Thoracic aorta (tissue), 2 donors: ENCODE data around the gene UCK1. TPM values are rescaled to one million over a fixed set of nuclear protein-coding genes. Genes with fewer than 3 reads are reported as not detected.

ENCODE experiments used
- ATAC-seq: fragments of 150-250 bp; one replicate; pipeline ENCODE4 v1.8.0; 2017; ENCODE audit warnings: low read depth; ENCODE audit not compliant: insufficient number of reproducible peaks, low FRiP score
- DNase-seq: peaks from one replicate; pipeline ENCODE4 v3.0.0-alpha.2; 2020; ENCODE audit warnings: low spot score
- H3K27ac ChIP-seq, 2 donors: fragments of 200-600 bp; sonication (generic); 1 replicate in 1 of 2; 2 replicates in 1 of 2; pipeline ENCODE4 v1.5.1; 2016; ENCODE audit warnings: mild to moderate bottlenecking in 2 of 2, moderate library complexity in 2 of 2
- H3K27me3 ChIP-seq: fragments of 200-600 bp; sonication (generic); replicated peaks from 2 replicates; pipeline ENCODE4 v1.6.0; 2016; ENCODE audit warnings: mild to moderate bottlenecking; ENCODE audit not compliant: insufficient read depth
- H3K36me3 ChIP-seq: fragments of 200-600 bp; sonication (generic); one replicate; pipeline ENCODE4 v1.5.1; 2016
- H3K4me1 ChIP-seq, 2 donors: fragments of 200-600 bp; sonication (generic); 1 replicate in 1 of 2; 2 replicates in 1 of 2; pipeline versions ENCODE4 v1.5.1 to v1.6.0; 2016; ENCODE audit warnings: low read depth in 2 of 2, mild to moderate bottlenecking in 1 of 2; ENCODE audit not compliant: control insufficient read depth in 1 of 2
- H3K4me3 ChIP-seq: fragments of 200-600 bp; sonication (generic); 2 replicates; pipeline ENCODE4 v1.5.1; 2016; ENCODE audit warnings: mild to moderate bottlenecking
- H3K9me3 ChIP-seq: fragments of 200-600 bp; sonication (generic); 2 replicates; pipeline ENCODE4 v1.5.1; 2016
- total RNA-seq, 2 donors: library from RNA; depleted of rRNA; stranded (reverse); fragments of >200 nt; gene quantifications; one replicate each; pipeline versions ENCODE4 v1.1.0 to v1.2.3, GENCODE V29; 2016
- TF ChIP-seq, protein P1 (sequence below): fragments of 200-600 bp; sonication (generic); IDR thresholded peaks from one replicate; pipeline ENCODE4 v1.5.1; 2019; ENCODE audit warnings: antibody characterized with exemption

The UCK1 gene
- total RNA-seq, 2 donors from 2014 or later, result 25.5 to 39.1 TPM

DNA sequence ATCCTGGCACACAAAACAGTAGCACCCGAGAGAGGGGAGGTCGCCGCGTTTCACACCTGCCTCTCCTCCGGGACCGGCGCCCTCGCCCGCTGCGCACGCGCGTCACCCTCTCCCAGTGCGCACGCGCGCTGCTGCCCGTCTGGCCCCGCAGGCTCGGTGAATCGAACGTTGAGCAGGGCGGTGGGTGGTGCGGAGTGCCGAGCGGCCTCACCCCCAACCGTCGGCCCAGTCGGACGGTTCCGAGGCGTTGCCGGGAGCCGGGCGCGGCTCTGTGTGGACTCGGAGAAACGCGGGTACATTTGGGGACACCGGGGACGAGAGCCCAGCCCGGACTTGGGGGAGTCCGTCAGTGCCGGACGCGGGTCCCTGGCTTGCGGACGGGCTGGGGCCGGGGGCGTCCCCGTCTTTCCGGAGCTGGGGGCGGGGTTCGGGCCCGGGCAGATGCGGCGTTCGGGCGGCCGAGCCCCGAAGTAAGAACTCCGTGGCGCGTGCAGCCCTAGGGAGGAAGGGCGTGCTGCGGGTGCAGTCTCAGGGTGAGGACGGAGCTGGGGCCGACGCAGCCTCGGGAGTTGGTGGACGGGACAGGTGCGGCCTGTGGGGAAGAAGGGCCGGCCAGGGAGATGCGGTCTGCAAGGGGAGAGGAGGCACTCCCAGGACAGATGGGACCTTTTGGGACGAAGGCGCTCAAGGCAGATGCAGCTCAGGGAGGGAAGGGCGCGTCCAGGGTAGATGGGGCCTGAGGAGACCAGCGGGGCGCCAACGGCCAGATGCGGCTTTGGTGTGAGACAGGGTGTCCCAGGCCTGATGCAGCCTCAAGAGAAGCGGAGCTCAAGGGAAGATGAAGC, 28.1 kb downstream of the UCK1 start, which contains the start of gene POMT1:
TSS of gene POMT1 (plus strand) at position 138 of the 845 bp plus-strand sequence. CDS start 1,301 bp downstream, outside the sequence.
- no peaks in the 10 kb centered on the region for H3K9me3 ChIP-seq
- peak; percentile 49 for ATAC-seq
- H3K36me3 ChIP-seq, result peaks cover 7% of the 10 kb centered on the region
- H3K4me3 ChIP-seq, result peak within 1 kb of the TSS; percentile 86
- TF ChIP-seq, protein P1, sequence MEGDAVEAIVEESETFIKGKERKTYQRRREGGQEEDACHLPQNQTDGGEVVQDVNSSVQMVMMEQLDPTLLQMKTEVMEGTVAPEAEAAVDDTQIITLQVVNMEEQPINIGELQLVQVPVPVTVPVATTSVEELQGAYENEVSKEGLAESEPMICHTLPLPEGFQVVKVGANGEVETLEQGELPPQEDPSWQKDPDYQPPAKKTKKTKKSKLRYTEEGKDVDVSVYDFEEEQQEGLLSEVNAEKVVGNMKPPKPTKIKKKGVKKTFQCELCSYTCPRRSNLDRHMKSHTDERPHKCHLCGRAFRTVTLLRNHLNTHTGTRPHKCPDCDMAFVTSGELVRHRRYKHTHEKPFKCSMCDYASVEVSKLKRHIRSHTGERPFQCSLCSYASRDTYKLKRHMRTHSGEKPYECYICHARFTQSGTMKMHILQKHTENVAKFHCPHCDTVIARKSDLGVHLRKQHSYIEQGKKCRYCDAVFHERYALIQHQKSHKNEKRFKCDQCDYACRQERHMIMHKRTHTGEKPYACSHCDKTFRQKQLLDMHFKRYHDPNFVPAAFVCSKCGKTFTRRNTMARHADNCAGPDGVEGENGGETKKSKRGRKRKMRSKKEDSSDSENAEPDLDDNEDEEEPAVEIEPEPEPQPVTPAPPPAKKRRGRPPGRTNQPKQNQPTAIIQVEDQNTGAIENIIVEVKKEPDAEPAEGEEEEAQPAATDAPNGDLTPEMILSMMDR, result no peak
- H3K4me1 ChIP-seq, result peaks cover 19 to 20% of the 10 kb centered on the region in 2 donors
- H3K27me3 ChIP-seq, result no peaks in the 10 kb centered on the region
- peak; percentile 32 for DNase-seq
- H3K27ac ChIP-seq, result no peak within 1 kb of the TSS

DNA sequence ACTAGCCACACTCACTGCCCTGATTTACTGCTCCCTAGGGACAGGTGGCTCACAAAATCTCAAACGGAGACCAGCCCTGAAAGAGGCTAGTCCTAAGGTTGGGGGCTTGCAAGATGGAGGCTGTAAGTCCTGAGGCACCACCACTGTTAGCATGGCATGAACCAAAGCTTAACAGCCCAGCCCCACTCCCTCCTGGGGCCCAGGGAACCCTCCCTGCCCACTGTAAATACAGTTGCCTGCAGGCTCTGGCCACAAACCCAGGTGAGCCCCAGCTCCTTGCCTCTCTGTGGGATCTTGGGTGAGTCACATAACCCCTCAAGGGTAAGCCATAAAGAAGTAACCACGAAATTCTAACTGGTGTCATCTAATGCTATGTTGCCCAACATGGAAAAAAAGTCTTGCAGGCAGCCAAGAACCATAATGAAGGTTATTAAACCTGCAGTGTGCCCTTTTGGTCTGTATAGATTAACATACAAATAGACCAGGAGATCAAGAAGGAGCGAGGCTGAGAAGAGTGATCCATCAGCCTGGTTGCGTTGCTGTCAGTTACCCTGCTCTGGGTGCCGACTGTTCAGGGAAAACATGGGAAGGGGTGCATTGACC, 30.0 kb downstream of the UCK1 start:
- H3K36me3 ChIP-seq, result peaks cover 27% of the 10 kb centered on the region
- TF ChIP-seq, protein P1, result no peak
- H3K4me3 ChIP-seq, result no peak overlapping the region
- ATAC-seq, result no peak
- H3K4me1 ChIP-seq, result peaks cover 19 to 20% of the 10 kb centered on the region in 2 donors
- DNase-seq, result no peak
- no peaks in the 10 kb centered on the region for H3K9me3 ChIP-seq
- H3K27me3 ChIP-seq, result no peaks in the 10 kb centered on the region
- no peak overlapping the region for H3K27ac ChIP-seq

DNA sequence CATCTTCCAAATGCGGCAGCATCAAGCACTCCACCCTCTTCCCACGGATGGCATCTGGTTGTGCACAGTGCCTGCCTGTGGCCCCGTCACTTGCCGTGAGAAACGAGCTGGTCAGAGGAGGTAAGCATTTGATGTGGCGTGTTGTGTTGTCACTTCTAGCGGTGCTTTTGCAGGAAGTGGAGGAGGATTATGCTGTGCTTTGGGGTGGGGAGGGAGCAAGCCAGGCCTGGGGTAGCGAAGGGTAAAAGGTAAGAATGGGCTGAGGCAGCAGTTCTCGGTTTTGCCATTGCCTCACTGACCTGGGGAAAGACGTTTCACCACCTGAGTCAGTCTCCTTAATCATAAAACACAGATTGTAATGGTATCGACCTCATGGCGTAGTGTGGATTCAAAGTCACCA, 30.7 kb downstream of the UCK1 start:
- H3K4me3 ChIP-seq, result no peak overlapping the region
- peaks cover 19 to 20% of the 10 kb centered on the region in 2 donors for H3K4me1 ChIP-seq
- TF ChIP-seq, protein P1, result no peak
- H3K27me3 ChIP-seq, result no peaks in the 10 kb centered on the region
- H3K36me3 ChIP-seq, result peaks cover 33% of the 10 kb centered on the region
- H3K9me3 ChIP-seq, result no peaks in the 10 kb centered on the region
- no peak for DNase-seq
- H3K27ac ChIP-seq, result no peak overlapping the region
- no peak for ATAC-seq

DNA sequence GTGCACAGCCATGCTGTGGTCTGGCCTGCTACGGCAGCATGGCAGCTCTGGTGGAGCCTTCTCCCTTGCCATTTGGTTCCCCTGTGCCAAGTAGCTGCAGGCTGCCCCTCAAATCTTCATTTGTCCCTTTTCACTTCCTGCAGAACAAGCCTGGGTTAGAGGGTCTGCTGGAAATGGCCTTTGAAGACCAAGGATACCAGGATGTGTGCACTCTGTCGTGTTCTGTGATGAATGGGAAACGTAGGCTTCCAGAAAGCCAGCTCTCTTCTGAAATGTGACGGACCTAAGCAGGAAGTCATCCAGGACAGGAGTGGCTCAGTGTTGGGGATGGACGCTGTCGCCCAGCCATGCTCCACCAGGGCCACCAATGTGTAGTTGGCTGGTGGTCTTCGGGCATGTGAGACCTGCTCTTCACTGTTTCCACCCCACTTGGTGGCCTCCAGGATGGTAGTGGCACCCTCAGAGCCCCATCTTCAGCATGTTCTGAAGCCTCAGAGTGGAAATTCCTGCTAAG, 31.8 kb downstream of the UCK1 start:
- no peaks in the 10 kb centered on the region for H3K9me3 ChIP-seq
- no peaks in the 10 kb centered on the region for H3K27me3 ChIP-seq
- TF ChIP-seq, protein P1, result no peak
- H3K4me1 ChIP-seq, result peaks cover 15 to 19% of the 10 kb centered on the region in 2 donors
- no peak overlapping the region for H3K27ac ChIP-seq
- H3K4me3 ChIP-seq, result no peak overlapping the region
- DNase-seq (no peak), ATAC-seq (no peak)
- peaks cover 42% of the 10 kb centered on the region for H3K36me3 ChIP-seq

DNA sequence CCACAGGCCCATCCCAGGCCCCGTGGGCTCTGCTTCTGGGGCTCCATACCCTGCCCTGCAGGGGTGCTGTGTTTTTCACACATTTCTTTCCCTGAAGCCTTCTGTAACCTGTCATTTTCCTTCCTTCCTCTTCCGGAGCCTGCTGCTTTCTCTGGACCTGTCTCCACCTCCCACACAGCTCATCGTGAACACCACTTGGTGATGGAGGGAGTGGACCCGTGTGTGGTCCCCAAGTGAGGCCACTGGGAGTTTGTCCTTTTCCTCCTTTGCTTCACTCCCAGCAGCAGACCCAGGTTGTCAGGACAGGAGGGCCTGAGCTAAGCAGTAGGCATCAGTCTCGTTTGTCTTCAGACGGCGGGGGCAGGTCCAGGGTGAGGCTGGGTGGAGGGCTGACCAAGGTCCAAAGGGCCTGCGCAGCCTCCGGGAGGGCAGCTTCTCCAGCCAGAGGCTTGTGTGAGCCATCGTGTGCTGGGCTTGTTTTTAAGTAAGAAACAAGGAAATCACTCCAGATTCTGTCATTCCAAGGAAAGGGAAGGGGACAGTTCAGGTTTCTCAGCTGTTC, 34.1 kb downstream of the UCK1 start:
- Histone ChIP-seq H3K27me3 (no peaks in the 10 kb centered on the region), H3K36me3 (peaks cover 64% of the 10 kb centered on the region), H3K9me3 (no peaks in the 10 kb centered on the region), H3K4me3 (no peak overlapping the region), H3K27ac (no peak overlapping the region), H3K4me1 (peaks cover under 1 to 6% of the 10 kb centered on the region in 2 donors)
- ATAC-seq, result no peak
- TF ChIP-seq, protein P1, result no peak
- no peak for DNase-seq
